Activated naive CD8-positive, alpha-beta T cell treated with anti-CD3 and anti-CD28 coated beads, Interleukin-2, amount 10 ng/mL, durations not matched to agents 7 days and 5 days (primary cell): ENCODE measurements around the gene SORCS2. TPM values are rescaled to one million over a fixed set of nuclear protein-coding genes. Genes with fewer than 3 reads are reported as not detected.

ENCODE experiments used
- ATAC-seq: fragments of 150-1000 bp; cut with Tn5 transposase; one replicate; pipeline ENCODE4 v1.10.0; 2021; ENCODE audit warnings: low read depth, moderate library complexity
- POLR2A ChIA-PET: fragments of 350-600 bp; sonication (Branson Sonifier 250); formaldehyde crosslinking; loops from one replicate; lab custom pipeline; 2021; ENCODE audit warnings: antibody characterized with exemption; lab: Charles Lee
- DNase-seq: peaks from one replicate; pipeline ENCODE4 v3.0.0; 2021
- H3K27ac Mint-ChIP-seq: one replicate; pipeline ENCODE4 v1.8.0; 2022; ENCODE audit warnings: mild to moderate bottlenecking, mixed read lengths
- H3K27me3 Mint-ChIP-seq: one replicate; pipeline ENCODE4 v1.8.0; 2022; ENCODE audit warnings: mild to moderate bottlenecking, moderate library complexity, mixed read lengths
- H3K36me3 Mint-ChIP-seq: one replicate; pipeline ENCODE4 v1.8.0; 2021; ENCODE audit warnings: mild to moderate bottlenecking, mixed read lengths
- H3K4me1 Mint-ChIP-seq: one replicate; pipeline ENCODE4 v1.8.0; 2021; ENCODE audit warnings: mixed read lengths
- H3K4me3 Mint-ChIP-seq: one replicate; pipeline ENCODE4 v1.8.0; 2022; ENCODE audit warnings: mild to moderate bottlenecking, moderate library complexity, mixed read lengths
- H3K9me3 Mint-ChIP-seq: one replicate; pipeline ENCODE4 v1.8.0; 2021; ENCODE audit warnings: mixed read lengths
- total RNA-seq, 2 experiments: library from RNA; stranded (reverse); gene quantifications; one replicate each; pipeline ENCODE4 v1.2.3, GENCODE V29; 2021

The SORCS2 gene
- total RNA-seq: not detected

- ATAC-seq (peak; percentile 89), DNase-seq (peak; percentile 77)
- Mint-ChIP-seq H3K4me3 (peak within 1 kb of the TSS; percentile 45), H3K27me3 (peaks cover 60% of the 10 kb centered on the region), H3K4me1 (no peaks in the 10 kb centered on the region), H3K36me3 (no peaks in the 10 kb centered on the region), H3K9me3 (no peaks in the 10 kb centered on the region), H3K27ac (no peak within 1 kb of the TSS)
- POLR2A ChIA-PET: no interaction called here
Observed at GRCh38 chr4:7192252-7193029, at the start of gene SORCS2. Gene SORCS2 (plus strand): TSS chr4:7192538.

DNA sequence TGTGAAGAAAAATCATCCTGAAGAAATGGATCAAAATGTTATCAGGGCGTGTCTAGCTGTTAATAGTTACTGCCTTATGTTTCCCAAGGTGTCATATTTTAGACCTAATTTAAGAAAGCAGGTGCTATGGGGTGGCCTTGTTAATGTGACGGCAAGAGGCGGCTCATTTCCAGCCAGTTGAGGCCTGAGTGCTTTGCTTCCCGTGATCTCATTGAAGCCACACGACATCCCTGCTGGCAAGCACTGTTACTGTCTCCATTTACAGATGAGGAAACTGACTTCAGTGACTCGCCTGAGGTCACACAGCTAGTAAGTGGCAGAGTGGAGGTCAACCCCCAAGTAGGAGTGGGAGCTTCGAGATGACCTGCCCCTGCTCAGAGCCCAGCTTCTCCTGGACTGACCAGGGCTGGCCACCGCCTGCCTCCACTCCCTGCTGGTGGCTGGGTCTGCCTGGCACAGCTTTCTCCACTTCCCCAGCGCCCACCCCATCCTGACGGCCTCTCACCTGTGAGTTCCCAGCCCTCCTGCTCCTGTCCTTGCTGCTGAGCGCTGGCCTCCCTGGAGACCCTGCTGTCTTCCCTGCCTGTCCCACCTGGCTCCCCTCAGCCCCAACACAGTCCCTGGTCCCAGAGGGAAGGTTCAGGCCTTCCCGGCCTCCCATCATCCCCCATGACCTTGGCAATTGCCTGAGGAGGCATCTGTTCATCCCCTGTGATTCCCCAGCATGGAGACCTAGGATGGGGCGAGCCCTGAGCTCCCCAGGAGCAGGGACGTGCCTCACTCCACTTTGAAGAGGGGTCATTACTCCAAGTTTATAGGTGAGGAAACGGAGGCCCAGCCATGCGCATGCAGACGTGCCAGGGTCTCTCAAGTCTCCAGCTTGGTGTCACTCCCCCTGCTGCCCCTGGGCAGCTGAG lies 47.7 kb upstream of the SORCS2 start:
- no peaks in the 10 kb centered on the region for H3K9me3 Mint-ChIP-seq

GRCh38 chr4:7145291-7145934 lies 46.9 kb upstream of the SORCS2 start:
- DNase-seq (no peak), ATAC-seq (no peak)
- POLR2A ChIA-PET: no interaction called here
- Mint-ChIP-seq H3K27ac (no peak overlapping the region), H3K36me3 (no peaks in the 10 kb centered on the region), H3K4me3 (no peak overlapping the region), H3K9me3 (no peaks in the 10 kb centered on the region), H3K4me1 (no peaks in the 10 kb centered on the region), H3K27me3 (peaks cover 14% of the 10 kb centered on the region)

More for the DNA sequence above, 47.7 kb upstream of the SORCS2 start:
- Mint-ChIP-seq H3K27ac (no peak overlapping the region), H3K27me3 (peaks cover 14% of the 10 kb centered on the region), H3K4me3 (no peak overlapping the region), H3K4me1 (no peaks in the 10 kb centered on the region), H3K36me3 (no peaks in the 10 kb centered on the region)
- ATAC-seq (no peak), DNase-seq (no peak)
- POLR2A ChIA-PET: no interaction called here

DNA sequence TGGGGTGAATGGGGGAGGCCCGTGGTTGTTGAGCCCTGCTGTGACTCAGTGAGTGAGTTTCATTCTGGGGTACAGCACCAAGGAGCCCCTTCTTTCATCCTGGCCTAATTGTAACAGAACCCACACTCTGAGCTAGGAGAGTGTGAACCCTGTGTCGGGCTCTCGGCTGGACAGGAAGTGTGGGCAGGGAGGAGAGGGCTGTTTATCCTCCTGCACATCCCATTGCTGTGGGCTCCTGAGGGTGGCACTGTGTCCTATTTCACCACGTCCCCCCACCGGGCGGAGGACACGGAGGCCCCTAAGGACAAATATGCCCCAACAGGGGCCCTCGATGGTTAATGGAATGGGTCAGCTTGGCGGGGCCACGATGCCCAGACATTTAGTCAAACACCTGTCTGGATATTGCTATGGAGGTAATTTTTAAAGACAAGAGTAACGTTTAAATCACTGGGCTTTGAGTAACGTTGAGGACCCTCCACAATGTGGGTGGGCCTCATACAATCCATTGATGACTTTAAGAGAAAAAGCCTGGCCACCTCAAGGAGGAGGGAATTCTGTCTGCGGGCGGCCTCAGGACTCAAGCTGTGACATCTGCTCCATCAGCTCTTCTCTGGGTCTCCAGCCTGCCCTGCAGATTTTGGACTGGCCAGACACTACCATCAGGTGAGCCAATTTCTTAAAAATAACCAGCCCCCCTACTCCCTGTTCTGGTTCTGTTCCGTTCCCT lies 46.1 kb upstream of the SORCS2 start:
- peaks cover 14% of the 10 kb centered on the region for H3K27me3 Mint-ChIP-seq
- H3K9me3 Mint-ChIP-seq: no peaks in the 10 kb centered on the region
- H3K36me3 Mint-ChIP-seq: no peaks in the 10 kb centered on the region
- no peak for DNase-seq
- POLR2A ChIA-PET: no interaction called here
- H3K27ac Mint-ChIP-seq: no peak overlapping the region
- H3K4me3 Mint-ChIP-seq: no peak overlapping the region
- no peaks in the 10 kb centered on the region for H3K4me1 Mint-ChIP-seq
- no peak for ATAC-seq

DNA sequence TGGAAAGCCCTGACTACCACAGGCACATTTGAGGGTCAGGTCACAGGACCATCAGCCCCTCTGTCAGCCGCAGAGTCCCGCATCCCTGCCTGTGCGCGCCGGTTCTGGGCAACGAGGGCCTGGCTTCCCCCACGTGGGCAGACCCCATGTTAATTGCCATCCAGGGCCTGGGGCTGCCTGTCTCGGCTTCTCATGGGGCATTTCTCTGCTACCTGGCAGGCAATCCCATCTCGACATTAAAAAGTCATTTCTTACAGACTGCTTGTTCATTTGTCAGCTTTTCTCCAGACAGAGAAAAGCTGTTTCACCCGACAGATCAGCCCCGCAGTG lies 45.6 kb upstream of the SORCS2 start:
- Mint-ChIP-seq H3K4me1 (no peaks in the 10 kb centered on the region), H3K4me3 (no peak overlapping the region), H3K36me3 (no peaks in the 10 kb centered on the region), H3K9me3 (no peaks in the 10 kb centered on the region), H3K27me3 (peaks cover 14% of the 10 kb centered on the region), H3K27ac (no peak overlapping the region)
- POLR2A ChIA-PET: no interaction called here
- ATAC-seq (no peak), DNase-seq (no peak)

GRCh38 chr4:7147261-7147660 lies 45.1 kb upstream of the SORCS2 start:
- Mint-ChIP-seq H3K27me3 (peaks cover 14% of the 10 kb centered on the region), H3K36me3 (no peaks in the 10 kb centered on the region), H3K9me3 (no peaks in the 10 kb centered on the region), H3K27ac (no peak overlapping the region), H3K4me1 (no peaks in the 10 kb centered on the region), H3K4me3 (no peak overlapping the region)
- POLR2A ChIA-PET: no interaction called here
- ATAC-seq (no peak), DNase-seq (no peak)

GRCh38 chr4:7147661-7148310 lies 44.6 kb upstream of the SORCS2 start:
- no peak for ATAC-seq
- POLR2A ChIA-PET: no interaction called here
- Mint-ChIP-seq H3K4me1 (no peaks in the 10 kb centered on the region), H3K4me3 (no peak overlapping the region), H3K27me3 (peaks cover 14% of the 10 kb centered on the region), H3K9me3 (no peaks in the 10 kb centered on the region), H3K36me3 (no peaks in the 10 kb centered on the region), H3K27ac (no peak overlapping the region)
- DNase-seq: no peak

GRCh38 chr4:7148337-7148736 lies 44.0 kb upstream of the SORCS2 start:
- ATAC-seq (no peak), DNase-seq (no peak)
- H3K4me1 Mint-ChIP-seq: no peaks in the 10 kb centered on the region
- no peak overlapping the region for H3K4me3 Mint-ChIP-seq
- H3K9me3 Mint-ChIP-seq: no peaks in the 10 kb centered on the region
- no peaks in the 10 kb centered on the region for H3K36me3 Mint-ChIP-seq
- POLR2A ChIA-PET: no interaction called here
- H3K27me3 Mint-ChIP-seq: peaks cover 10% of the 10 kb centered on the region
- no peak overlapping the region for H3K27ac Mint-ChIP-seq

DNA sequence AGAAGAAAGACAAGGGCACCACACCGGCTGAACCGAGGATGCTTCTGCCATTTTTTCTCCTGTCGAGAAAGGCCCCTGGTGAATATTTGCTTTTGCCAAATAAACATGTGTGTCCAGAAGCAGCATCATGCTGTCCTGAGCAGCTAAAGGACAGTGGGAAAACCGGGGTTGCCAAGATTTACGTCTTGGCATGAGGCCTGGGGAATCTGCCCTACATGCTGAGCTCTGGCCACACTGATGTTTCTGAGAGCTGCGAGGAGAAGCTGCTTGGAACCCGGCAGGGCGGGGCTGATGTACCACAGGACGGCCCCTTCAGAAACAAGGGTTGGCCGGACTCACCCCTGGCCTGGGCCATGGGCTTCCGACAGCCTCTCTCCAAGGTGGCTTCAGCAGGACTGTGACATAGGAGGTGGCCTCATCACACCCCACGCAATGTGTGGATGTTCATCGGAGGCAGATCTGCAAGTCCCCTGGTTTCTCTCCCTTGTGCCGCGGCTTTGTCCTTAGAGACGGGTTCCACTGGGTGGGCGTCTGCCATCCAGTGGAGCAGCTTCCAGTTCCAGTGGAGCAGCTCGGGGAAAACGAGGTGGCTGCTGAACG lies 42.2 kb upstream of the SORCS2 start:
- no peak overlapping the region for H3K27ac Mint-ChIP-seq
- H3K4me3 Mint-ChIP-seq: no peak overlapping the region
- DNase-seq: no peak
- ATAC-seq: no peak
- H3K4me1 Mint-ChIP-seq: no peaks in the 10 kb centered on the region
- H3K27me3 Mint-ChIP-seq: peaks cover 13% of the 10 kb centered on the region
- POLR2A ChIA-PET: no interaction called here
- H3K36me3 Mint-ChIP-seq: no peaks in the 10 kb centered on the region
- no peaks in the 10 kb centered on the region for H3K9me3 Mint-ChIP-seq

DNA sequence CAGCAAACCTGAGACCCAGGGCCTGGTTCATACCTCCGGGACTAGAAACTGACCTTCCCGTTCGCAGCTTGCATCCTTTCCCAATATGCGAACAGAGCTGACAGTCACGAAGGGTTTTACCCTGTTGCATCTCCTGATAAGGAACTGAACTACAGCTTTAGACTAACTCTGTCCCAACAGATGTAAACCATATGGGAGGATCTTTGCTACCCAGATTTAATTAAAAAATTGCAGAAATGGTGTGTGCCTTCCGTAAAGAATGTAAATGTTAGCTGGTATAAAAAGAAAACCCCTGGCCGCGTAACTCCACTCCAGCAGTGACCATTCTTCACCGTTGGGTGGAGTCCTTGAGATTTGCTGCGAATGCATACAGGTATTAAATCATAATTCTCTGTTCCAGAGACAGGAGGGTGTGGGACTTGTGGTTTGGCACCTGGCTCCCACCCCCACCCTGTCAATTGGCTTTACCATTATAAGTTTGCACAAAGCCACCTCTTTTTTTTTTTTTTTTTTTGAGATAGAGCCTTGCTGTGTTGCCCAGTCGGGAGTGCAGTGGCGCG lies 40.6 kb upstream of the SORCS2 start:
- H3K27ac Mint-ChIP-seq: no peak overlapping the region
- POLR2A ChIA-PET: no interaction called here
- peaks cover 3% of the 10 kb centered on the region for H3K4me1 Mint-ChIP-seq
- H3K36me3 Mint-ChIP-seq: no peaks in the 10 kb centered on the region
- peaks cover 24% of the 10 kb centered on the region for H3K27me3 Mint-ChIP-seq
- ATAC-seq: no peak
- H3K4me3 Mint-ChIP-seq: no peak overlapping the region
- no peaks in the 10 kb centered on the region for H3K9me3 Mint-ChIP-seq
- no peak for DNase-seq

GRCh38 chr4:7153711-7154110 lies 38.6 kb upstream of the SORCS2 start:
- H3K36me3 Mint-ChIP-seq: no peaks in the 10 kb centered on the region
- H3K4me1 Mint-ChIP-seq: peaks cover 3% of the 10 kb centered on the region
- no peak overlapping the region for H3K4me3 Mint-ChIP-seq
- H3K9me3 Mint-ChIP-seq: no peaks in the 10 kb centered on the region
- DNase-seq (no peak), ATAC-seq (no peak)
- H3K27ac Mint-ChIP-seq: no peak overlapping the region
- peaks cover 39% of the 10 kb centered on the region for H3K27me3 Mint-ChIP-seq
- POLR2A ChIA-PET: no interaction called here

DNA sequence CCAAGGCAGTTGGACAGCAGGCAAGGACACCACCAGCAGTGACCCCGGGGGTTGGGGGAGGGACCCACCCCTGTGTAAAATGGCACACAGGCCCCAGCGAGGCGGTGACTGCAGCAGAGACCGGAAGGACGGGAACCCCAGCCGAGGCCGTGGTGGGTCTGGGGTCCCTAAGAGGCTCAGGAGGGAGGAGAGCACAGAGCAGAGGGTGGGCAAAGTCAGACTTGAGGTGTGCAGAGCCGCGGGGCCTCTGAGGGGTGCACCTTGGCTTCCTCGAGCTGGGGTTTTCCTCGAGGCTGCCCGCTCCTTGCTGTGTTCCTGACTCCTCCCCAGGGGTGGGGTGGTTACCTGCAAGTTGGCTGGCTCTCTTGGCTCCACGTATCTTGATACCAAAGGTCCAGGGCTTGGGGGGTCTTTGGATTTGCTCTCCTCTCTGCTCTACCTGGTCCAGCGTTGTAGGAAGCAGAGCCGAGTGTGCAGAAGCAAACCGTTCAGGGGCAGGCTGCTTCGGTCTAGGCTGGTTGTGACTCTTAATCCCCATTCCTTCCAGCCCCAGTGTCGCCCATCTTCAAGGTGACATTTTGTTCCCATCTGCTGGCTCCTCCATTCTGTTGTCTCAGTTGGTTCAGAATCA lies 37.9 kb upstream of the SORCS2 start:
- H3K4me3 Mint-ChIP-seq: no peak overlapping the region
- ATAC-seq (no peak), DNase-seq (no peak)
- no peaks in the 10 kb centered on the region for H3K9me3 Mint-ChIP-seq
- no peak overlapping the region for H3K27ac Mint-ChIP-seq
- H3K4me1 Mint-ChIP-seq: peaks cover 3% of the 10 kb centered on the region
- peaks cover 39% of the 10 kb centered on the region for H3K27me3 Mint-ChIP-seq
- POLR2A ChIA-PET: no interaction called here
- H3K36me3 Mint-ChIP-seq: no peaks in the 10 kb centered on the region
